Measurements from ENCODE around the gene PITX3.

- TF ChIP-seq CTCF (IDR thresholded peaks at IDR 0.05; ENCODE audit: low read depth, low read length) (no peak), MYC (IDR thresholded peaks at IDR 0.05; ENCODE audit: low read depth, low read length) (no peak)
Observed at GRCh38 chr10:102195296-102195870, 45.9 kb downstream of the PITX3 start.
